RPMI8226 (cell line): ENCODE results near the gene ROPN1.

Experiments
- DNase-seq: peaks from one replicate; pipeline ENCODE4 v3.0.0-alpha.2; 2015

ROPN1 gene

DNA sequence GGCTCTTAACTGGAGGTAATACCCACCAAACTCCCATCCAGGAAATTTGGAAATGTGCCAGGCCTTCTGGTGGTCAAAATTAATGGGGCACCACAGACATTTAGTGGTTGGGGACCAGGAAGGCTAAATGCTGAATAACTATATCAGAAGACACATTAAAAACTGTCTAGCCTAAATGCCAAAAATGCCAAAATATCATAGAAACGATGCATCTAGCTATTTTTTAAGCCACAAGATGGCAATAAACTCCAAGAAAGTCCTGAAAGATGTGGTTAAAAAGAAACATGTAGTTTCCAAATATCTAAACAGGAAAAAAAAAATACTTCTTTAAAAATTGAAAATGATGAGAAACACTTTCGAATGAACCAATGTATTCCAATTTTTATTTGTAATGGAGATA, 50.8 kb downstream of the ROPN1 start:
- no peak for DNase-seq

DNA sequence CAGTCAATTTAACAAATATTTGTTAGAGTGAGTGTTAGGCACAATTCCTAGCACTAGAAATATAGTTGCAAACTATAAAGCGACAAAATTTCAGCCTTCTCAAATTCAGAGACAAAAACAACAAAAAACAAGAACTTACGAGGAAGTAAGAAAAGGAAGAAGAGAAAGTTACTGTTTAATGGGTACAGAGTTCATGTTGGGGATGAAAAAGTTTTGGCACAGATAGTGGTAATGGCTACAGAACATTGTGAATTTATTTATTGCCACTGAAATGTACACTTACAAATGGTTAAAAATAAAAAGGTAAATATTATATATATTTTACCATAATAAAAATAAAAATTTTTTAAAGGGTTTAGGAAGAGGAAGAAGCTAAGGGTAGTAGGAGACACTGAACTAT, 52.2 kb downstream of the ROPN1 start:
- DNase-seq: no peak

DNA sequence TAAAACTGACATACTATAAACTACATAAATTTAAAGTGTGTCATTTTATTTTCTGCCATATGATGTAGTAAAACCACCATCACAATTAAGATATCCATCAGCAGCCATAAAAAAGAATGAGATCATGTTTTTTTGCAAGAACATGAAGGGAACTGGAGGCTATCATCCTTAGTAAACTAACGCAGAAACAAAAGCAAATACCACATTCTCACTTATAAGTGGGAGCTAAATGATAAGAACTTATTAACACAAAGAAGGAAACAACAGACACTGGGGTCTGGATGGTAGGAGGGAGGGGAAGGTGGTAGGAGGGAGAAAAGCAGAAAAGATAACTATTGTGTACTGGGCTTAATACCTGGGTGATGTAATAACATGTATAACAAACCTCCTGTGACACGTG, 55.5 kb downstream of the ROPN1 start:
- no peak for DNase-seq

DNA sequence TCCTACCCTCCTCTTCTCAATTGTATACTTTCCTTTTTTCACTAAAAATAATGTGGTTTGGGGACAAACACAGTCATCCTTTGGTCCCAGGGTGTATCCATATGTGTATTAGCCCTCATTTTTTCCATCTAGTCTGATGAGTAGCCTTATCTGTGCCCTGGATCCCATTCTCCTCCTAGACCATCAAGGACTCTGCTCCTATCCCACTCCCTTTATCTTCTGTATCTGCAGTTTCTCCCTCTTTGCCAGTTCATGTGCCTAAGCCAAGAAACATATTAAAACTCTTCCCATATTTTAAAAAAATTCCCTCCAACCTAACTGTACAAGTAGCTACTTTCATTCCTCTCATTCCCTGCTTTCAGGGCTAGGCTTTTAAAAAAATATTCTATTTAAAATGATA, 56.1 kb downstream of the ROPN1 start:
- no peak for DNase-seq

DNA sequence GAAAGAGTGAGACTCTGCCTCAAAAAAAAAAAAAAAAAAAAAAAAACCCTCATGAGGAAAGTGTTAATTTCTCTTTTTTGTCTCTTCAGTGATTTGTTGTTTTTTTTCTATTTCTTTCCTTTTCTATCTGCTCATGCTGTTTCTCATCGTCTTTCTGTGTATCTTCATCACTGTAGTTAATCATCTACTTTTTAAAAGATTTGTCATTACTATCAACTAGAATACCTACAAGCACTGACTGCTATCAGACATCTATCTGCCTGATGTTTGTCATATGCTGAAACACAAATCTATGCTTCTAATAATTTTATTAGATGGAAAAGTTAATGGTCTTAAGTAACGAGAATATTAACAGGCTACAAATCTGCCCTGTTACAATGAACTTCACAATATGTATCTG, 57.7 kb downstream of the ROPN1 start:
- no peak for DNase-seq

DNA sequence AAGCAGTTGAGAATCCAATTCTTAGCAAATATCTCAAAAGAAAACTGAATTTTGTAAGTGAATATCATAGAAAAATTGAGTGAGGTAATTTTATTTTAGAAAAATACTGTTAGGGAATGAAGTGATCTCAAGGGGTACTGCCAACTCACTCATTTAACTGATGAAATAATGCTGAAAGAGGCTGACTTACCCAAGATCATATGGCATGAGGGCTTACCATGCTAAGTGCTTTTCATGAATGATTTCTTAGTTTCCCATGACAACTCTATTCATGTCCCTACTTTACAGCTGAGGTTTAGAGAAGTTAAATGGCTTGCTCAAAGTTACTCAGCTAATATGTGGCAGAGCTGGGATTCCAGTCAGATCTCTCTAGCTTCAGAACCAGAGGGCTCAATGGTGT, 61.5 kb downstream of the ROPN1 start:
- DNase-seq: no peak

DNA sequence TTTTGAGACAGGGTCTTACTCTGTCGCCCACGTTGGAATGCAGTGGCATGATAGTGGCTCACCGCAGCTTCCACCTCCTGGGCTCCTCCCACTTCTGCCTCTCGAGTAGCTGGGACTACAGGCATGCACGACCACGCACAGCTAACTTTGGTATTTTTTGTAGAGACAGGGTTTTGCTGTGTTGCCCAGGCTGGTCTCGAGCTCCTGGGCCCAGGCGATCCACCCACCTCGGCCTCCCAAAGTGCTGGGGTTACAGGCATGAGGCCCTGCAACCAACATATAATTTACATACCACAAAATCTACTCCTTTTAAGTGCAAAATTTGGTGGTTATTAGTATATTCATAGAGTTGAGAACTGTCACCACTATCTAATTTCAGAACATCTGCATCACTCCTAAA, 62.6 kb downstream of the ROPN1 start:
- DNase-seq: no peak

DNA sequence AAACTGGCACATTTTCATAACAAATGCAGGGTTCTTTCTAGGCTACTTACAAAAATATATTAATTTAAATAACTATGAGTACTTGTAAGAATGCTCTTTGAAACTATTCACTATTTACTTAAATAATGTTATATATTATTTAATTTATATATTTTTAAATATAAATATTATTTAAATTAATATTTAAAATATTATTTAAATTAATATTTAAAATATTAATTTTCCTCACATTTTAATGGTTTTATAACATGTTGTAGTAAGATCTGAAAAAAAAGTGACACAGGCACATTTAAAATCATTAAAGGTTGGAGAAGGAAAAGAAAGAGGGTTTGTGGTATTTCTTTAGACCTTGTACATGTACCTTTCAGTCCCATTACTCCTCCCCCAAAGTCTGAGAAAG, 65.5 kb downstream of the ROPN1 start:
- DNase-seq: no peak

DNA sequence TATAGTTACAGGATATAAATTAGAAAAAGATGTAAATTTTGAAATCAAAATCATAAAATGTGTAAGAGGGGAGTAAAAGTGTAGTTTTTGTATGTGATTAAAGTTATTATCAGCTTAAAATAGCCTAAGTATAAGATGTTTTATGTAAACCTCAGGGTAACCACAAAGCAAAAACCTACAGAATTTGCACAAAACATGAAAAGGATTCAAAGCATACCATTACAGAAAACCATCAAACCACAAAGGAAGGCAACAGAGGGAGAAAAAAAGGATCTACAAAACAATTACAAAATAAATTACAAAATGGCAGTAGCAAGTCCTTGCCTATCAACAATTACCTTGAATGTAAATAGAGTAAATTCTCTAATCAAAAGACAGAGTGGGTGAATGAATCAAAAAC, 71.1 kb downstream of the ROPN1 start:
- DNase-seq: no peak

DNA sequence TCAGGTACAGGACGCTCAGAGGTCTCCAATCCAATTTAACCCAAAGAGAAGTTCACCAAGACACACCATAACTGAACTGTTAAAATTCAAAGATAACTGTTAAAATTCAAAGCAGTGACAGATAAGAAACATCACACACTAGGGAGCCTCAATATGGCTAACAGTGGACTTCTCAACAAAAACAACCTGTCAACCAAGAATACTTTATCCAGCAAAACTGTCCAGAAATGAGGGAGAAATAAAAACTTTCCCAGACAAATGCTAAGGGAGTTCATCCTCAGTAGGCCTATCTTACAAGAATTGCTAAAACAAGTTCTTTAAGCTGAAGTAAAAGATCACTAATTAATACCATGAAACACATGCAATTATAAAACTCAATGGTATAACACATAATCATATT, 71.5 kb downstream of the ROPN1 start:
- DNase-seq: no peak

DNA sequence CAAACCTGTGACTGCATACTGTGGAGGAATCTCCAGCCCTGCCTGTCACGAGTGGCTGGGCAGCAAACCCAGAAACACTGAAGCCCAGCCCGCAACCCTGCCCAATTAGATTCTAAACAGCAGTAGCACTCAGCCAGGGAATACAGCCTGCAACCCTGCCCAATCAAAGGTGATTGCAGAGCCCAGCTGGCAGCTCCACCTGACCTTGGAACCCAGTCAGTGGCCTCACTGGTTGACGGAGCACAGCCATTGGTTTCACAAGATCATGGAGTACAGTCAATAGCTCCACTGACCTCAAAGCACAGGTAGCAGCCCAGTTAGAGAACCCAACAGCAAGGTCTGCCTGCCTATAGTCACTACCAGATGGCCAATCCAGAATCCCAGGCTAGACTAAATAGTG, 72.6 kb downstream of the ROPN1 start:
- no peak for DNase-seq
